ENCODE results near the gene MINK1.

Gene MINK1

DNA sequence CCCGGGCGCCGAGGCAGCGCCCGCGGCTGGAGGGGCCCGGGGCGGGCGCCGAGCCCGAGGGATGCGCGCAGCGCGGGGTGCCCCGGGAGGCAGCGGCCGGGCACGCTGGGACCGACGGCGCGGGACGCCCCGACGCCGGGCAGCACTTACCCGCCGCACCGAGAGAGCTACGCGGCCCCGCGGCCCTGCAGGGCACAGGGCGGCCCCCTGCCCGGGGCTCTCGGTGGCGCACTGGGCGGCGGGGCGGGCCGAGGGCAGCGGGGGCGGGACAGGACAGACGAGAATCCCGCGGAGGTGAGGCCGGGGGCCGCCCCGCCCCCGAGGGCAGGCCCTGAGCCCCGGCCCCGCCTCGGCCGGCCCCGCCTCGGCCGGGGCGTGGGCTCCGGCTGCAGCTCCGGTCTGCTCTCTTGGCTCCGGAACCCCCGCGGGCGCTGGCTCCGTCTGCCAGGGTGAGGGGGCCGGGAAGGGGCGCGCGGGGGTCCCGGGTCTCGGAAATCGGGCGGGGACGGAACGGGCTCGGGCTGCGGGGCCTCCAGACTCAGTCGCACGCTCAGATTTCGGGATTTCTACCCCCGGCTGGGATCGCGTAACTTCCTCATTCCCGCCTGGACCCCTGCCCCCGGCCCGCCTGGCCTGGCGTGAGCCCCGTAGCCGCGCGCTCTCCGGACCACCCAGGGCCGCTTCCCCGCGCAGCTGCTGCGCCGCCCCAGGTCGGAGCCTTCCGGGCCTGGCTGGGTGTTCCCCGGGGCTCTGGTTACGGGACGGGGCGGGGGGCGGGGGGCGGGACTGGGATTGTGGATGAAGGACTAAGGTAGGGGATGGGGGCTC lies 26.1 kb upstream of the MINK1 start, which contains the start of gene PLD2:
PLD2 (plus strand) TSS at position 376 of the 828 bp plus-strand sequence. CDS start 621 bp downstream, outside the sequence.
- no peaks in the 10 kb centered on the region for H3K9me3 ChIP-seq (ENCODE audit: control insufficient read depth, insufficient read depth, low read depth, low read length)
- H3K4me3 ChIP-seq (ENCODE audit: low read depth, low read length), result peak within 1 kb of the TSS; percentile 69
- TF ChIP-seq ZBTB7A (tag by site-specific recombination; IDR thresholded peaks at IDR 0.05; ENCODE audit: low read depth) (peak; percentile 21; the same call in 1 of the 2 replicates), TCF7L2 (IDR thresholded peaks at IDR 0.05; ENCODE audit: borderline replicate concordance, low read depth, low read length) (no peak), GLIS1 (tag by site-specific recombination; IDR thresholded peaks at IDR 0.05) (peak; percentile 86), PATZ1 (tag by site-specific recombination; IDR thresholded peaks at IDR 0.05) (peak; percentile 57; the same call in 1 of the 2 replicates), ZEB2 (tag by site-specific recombination; IDR thresholded peaks at IDR 0.05) (0 out of 2 replicates have a peak, but pooled peaks have one; percentile 32), ZNF548 (tag by site-specific recombination; IDR thresholded peaks at IDR 0.05) (no peak), ZIC2 (tag by site-specific recombination; IDR thresholded peaks at IDR 0.05) (peak; percentile 35; the same call in 1 of the 2 replicates), GLIS2 (tag by site-specific recombination; IDR thresholded peaks at IDR 0.05) (peak; percentile 86), ZNF596 (tag by site-specific recombination; IDR thresholded peaks at IDR 0.05) (peak; percentile 41; the same call in 1 of the 2 replicates), KLF1 (tag by site-specific recombination; IDR thresholded peaks at IDR 0.05) (peak; percentile 23; the same call in 1 of the 2 replicates), SP3 (tag by site-specific recombination; IDR thresholded peaks at IDR 0.05) (0 out of 2 replicates have a peak, but pooled peaks have one; percentile 32), ZNF473 (tag by site-specific recombination; IDR thresholded peaks at IDR 0.05) (no peak), ZBTB20 (tag by site-specific recombination; IDR thresholded peaks at IDR 0.05) (peak; percentile 50), ZNF175 (tag by site-specific recombination; IDR thresholded peaks at IDR 0.05) (no peak), ZNF544 (tag by site-specific recombination; IDR thresholded peaks at IDR 0.05) (no peak), ZBTB8A (tag by site-specific recombination; IDR thresholded peaks at IDR 0.05) (peak; percentile 27; the same call in 1 of the 2 replicates), SP7 (tag by site-specific recombination; IDR thresholded peaks at IDR 0.05) (0 out of 2 replicates have a peak, but pooled peaks have one; percentile 27), IKZF3 (tag by site-specific recombination; IDR thresholded peaks at IDR 0.05) (0 out of 2 replicates have a peak, but pooled peaks have one; percentile 10), GLI4 (tag by site-specific recombination; IDR thresholded peaks at IDR 0.05) (no peak), ZBTB26 (tag by site-specific recombination; optimal IDR thresholded peaks at IDR 0.05) (peak; percentile 61), ZNF510 (tag by site-specific recombination; IDR thresholded peaks at IDR 0.05; ENCODE audit: insufficient replicate concordance) (no peak), HOXC10 (CRISPR knock-in tag; IDR thresholded peaks at IDR 0.05) (no peak)
- TF ChIP-seq, protein P1, sequence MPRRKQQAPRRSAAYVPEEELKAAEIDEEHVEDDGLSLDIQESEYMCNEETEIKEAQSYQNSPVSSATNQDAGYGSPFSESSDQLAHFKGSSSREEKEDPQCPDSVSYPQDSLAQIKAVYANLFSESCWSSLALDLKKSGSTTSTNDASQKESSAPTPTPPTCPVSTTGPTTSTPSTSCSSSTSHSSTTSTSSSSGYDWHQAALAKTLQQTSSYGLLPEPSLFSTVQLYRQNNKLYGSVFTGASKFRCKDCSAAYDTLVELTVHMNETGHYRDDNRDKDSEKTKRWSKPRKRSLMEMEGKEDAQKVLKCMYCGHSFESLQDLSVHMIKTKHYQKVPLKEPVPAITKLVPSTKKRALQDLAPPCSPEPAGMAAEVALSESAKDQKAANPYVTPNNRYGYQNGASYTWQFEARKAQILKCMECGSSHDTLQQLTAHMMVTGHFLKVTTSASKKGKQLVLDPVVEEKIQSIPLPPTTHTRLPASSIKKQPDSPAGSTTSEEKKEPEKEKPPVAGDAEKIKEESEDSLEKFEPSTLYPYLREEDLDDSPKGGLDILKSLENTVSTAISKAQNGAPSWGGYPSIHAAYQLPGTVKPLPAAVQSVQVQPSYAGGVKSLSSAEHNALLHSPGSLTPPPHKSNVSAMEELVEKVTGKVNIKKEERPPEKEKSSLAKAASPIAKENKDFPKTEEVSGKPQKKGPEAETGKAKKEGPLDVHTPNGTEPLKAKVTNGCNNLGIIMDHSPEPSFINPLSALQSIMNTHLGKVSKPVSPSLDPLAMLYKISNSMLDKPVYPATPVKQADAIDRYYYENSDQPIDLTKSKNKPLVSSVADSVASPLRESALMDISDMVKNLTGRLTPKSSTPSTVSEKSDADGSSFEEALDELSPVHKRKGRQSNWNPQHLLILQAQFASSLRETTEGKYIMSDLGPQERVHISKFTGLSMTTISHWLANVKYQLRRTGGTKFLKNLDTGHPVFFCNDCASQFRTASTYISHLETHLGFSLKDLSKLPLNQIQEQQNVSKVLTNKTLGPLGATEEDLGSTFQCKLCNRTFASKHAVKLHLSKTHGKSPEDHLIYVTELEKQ (tag by site-specific recombination; IDR thresholded peaks at IDR 0.05; ENCODE audit: borderline replicate concordance), result no peak
- TF ChIP-seq, protein P2, sequence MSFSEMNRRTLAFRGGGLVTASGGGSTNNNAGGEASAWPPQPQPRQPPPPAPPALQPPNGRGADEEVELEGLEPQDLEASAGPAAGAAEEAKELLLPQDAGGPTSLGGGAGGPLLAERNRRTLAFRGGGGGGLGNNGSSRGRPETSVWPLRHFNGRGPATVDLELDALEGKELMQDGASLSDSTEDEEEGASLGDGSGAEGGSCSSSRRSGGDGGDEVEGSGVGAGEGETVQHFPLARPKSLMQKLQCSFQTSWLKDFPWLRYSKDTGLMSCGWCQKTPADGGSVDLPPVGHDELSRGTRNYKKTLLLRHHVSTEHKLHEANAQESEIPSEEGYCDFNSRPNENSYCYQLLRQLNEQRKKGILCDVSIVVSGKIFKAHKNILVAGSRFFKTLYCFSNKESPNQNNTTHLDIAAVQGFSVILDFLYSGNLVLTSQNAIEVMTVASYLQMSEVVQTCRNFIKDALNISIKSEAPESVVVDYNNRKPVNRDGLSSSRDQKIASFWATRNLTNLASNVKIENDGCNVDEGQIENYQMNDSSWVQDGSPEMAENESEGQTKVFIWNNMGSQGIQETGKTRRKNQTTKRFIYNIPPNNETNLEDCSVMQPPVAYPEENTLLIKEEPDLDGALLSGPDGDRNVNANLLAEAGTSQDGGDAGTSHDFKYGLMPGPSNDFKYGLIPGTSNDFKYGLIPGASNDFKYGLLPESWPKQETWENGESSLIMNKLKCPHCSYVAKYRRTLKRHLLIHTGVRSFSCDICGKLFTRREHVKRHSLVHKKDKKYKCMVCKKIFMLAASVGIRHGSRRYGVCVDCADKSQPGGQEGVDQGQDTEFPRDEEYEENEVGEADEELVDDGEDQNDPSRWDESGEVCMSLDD (tag by site-specific recombination; IDR thresholded peaks at IDR 0.05), result peak; percentile 44; the same call in 1 of the 2 replicates
- TF ChIP-seq, protein P3, sequence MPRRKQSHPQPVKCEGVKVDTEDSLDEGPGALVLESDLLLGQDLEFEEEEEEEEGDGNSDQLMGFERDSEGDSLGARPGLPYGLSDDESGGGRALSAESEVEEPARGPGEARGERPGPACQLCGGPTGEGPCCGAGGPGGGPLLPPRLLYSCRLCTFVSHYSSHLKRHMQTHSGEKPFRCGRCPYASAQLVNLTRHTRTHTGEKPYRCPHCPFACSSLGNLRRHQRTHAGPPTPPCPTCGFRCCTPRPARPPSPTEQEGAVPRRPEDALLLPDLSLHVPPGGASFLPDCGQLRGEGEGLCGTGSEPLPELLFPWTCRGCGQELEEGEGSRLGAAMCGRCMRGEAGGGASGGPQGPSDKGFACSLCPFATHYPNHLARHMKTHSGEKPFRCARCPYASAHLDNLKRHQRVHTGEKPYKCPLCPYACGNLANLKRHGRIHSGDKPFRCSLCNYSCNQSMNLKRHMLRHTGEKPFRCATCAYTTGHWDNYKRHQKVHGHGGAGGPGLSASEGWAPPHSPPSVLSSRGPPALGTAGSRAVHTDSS (tag by site-specific recombination; IDR thresholded peaks at IDR 0.05), result no peak
- CTCF ChIA-PET, result interaction anchor here (0.6 to 1.4 kb wide), 9 partner anchors 9 to 107 kb away, joined by 3 to 5 read pairs (median 3); no protein-coding TSS in a partner anchor
- H3K27ac ChIP-seq (ENCODE audit: extremely low read depth, low read depth, low read length), result peak within 1 kb of the TSS; percentile 64; the same call in 1 of the 2 replicates
- POLR2A ChIA-PET, result interaction anchor here (0.6 to 4.4 kb wide), 19 partner anchors 9 to 160 kb away, joined by 3 to 41 read pairs (median 3); partner anchors contain the start of genes ARRB2, CHRNE, MED11 and MINK1
- no peaks in the 10 kb centered on the region for H3K4me1 ChIP-seq (ENCODE audit: control insufficient read depth, insufficient read depth, low read length)
- H3K36me3 ChIP-seq (ENCODE audit: control insufficient read depth in 2 of 2, insufficient read depth in 1 of 2, low read length in 2 of 2), result peaks cover 0 to 26% of the 10 kb centered on the region in 2 experiments; a peak in 2 of 3 replicates
